GM12878 (cell line): ENCODE data around the gene LGALS8. TPM values are rescaled to one million over a fixed set of nuclear protein-coding genes. Genes with fewer than 3 reads are reported as not detected.

Experiments
- ATAC-seq: fragments of 200-7000 bp; cut with Tn5 transposase; 3 replicates; pipeline ENCODE4 v1.9.1; 2020; ENCODE audit warnings: mild to moderate bottlenecking, moderate library complexity
- BruUV-seq: library from RNA; stranded (reverse); fragments of 400-500 nt; replicated peaks from 2 replicates; lab custom pipeline; 2021; lab: Mats Ljungman, UMichigan
- CTCF ChIA-PET: fragments of 300-600 bp; sonication (Branson Sonifier 250); formaldehyde crosslinking; extraction: SDS; loops from one replicate; lab custom pipeline; 2021; ENCODE audit warnings: inconsistent platforms; lab: Yijun Ruan, JAX
- POLR2A ChIA-PET: fragments of 350-600 bp; formaldehyde crosslinking; extraction: SDS; loops from one replicate; lab custom pipeline; 2021; ENCODE audit warnings: inconsistent platforms; lab: Charles Lee
- RAD21 ChIA-PET: fragments of 300-600 bp; sonication (Branson Sonifier 250); formaldehyde crosslinking; loops from one replicate; lab custom pipeline; 2023; ENCODE audit warnings: antibody characterized with exemption; ENCODE audit not compliant: unreplicated experiment; lab: Charles Lee
- SMC1A ChIA-PET: fragments of 300-600 bp; sonication (Branson Sonifier 250); formaldehyde crosslinking; loops from one replicate; lab custom pipeline; 2023; ENCODE audit not compliant: unreplicated experiment, uncharacterized antibody; lab: Charles Lee
- DNase-seq: peaks from one replicate; pipeline ENCODE4 v3.0.0-alpha.2; 2011; ENCODE audit warnings: low read depth, low spot score
- FAIRE-seq: peaks from 3 replicates; lab custom pipeline; 2011; peaks lifted over from hg19 to GRCh38; lab: Jason Lieb, UNC
- H2AFZ ChIP-seq: 2 replicates; pipeline ENCODE4 v1.6.0; 2011; ENCODE audit warnings: low read depth, low read length, control low read depth; ENCODE audit not compliant: control insufficient read depth
- H3K27ac ChIP-seq: 2 replicates; pipeline ENCODE4 v1.5.1; 2011; ENCODE audit warnings: control low read depth; ENCODE audit not compliant: control insufficient read depth, insufficient read depth
- H3K27me3 ChIP-seq, 2 experiments: replicated peaks in 1 of 2; 2 replicates each; pipeline versions ENCODE4 v1.6.0 to v1.6.1; 2011; ENCODE audit warnings: low read length in 1 of 2; ENCODE audit not compliant: control insufficient read depth in 2 of 2, insufficient read depth in 2 of 2
- H3K36me3 ChIP-seq, 2 experiments: 2 replicates each; pipeline ENCODE4 v1.5.1; 2011; ENCODE audit warnings: low read length in 1 of 2; ENCODE audit not compliant: control insufficient read depth in 2 of 2, insufficient read depth in 2 of 2
- H3K4me1 ChIP-seq: 2 replicates; pipeline ENCODE4 v1.6.1; 2011; ENCODE audit warnings: mild to moderate bottlenecking, low read length, moderate library complexity, mixed read lengths; ENCODE audit not compliant: control insufficient read depth, insufficient read depth
- H3K4me2 ChIP-seq: 2 replicates; pipeline ENCODE4 v1.6.0; 2011; ENCODE audit warnings: control low read depth; ENCODE audit not compliant: control insufficient read depth, insufficient read depth
- H3K4me3 ChIP-seq: fragments of 200-600 bp; sonication (generic); 2 replicates; pipeline ENCODE4 v1.5.1; 2016
- H3K79me2 ChIP-seq: 2 replicates; pipeline ENCODE4 v1.6.0; 2011; ENCODE audit warnings: low read length; ENCODE audit not compliant: control insufficient read depth, insufficient read depth
- H3K9ac ChIP-seq: 2 replicates; pipeline ENCODE4 v1.8.0; 2011; ENCODE audit warnings: low read length, control low read depth, mixed read lengths; ENCODE audit not compliant: control insufficient read depth, insufficient read depth
- H3K9me3 ChIP-seq: replicated peaks from 3 replicates; pipeline ENCODE4 v1.5.1; 2011; ENCODE audit warnings: mild to moderate bottlenecking, low read length; ENCODE audit not compliant: control insufficient read depth, insufficient read depth
- H4K20me1 ChIP-seq: 2 replicates; pipeline ENCODE4 v1.6.0; 2011; ENCODE audit not compliant: control insufficient read depth, insufficient read depth
- CBFB ChIP-seq: IDR thresholded peaks from 2 replicates; pipeline ENCODE4 v1.6.1; 2016; ENCODE audit warnings: antibody characterized with exemption, low read depth
- ELK1 ChIP-seq: IDR thresholded peaks from 2 replicates; pipeline ENCODE4 v1.6.1; 2012; ENCODE audit warnings: low read depth, low read length, improper control_type of control experiment
- EZH2 ChIP-seq: IDR thresholded peaks from 2 replicates; pipeline ENCODE4 v1.6.1; 2012; ENCODE audit warnings: low read depth, mild to moderate bottlenecking, control low read depth, inconsistent platforms, low read length, borderline replicate concordance; ENCODE audit not compliant: control insufficient read depth
- IKZF2 ChIP-seq, 2 experiments: fragments of 450-650 bp; IDR thresholded peaks; 2 replicates each; pipeline ENCODE4 v1.6.1; 2017; ENCODE audit warnings: mild to moderate bottlenecking in 2 of 2, moderate library complexity in 2 of 2
- IRF4 ChIP-seq: IDR thresholded peaks from 2 replicates; pipeline ENCODE4 v1.6.1; 2011; ENCODE audit warnings: low read depth, low read length
- PAX8 ChIP-seq: fragments of 450-650 bp; IDR thresholded peaks from 2 replicates; pipeline ENCODE4 v1.6.1; 2017; ENCODE audit warnings: mild to moderate bottlenecking, moderate library complexity
- RAD51 ChIP-seq: fragments of 450-650 bp; IDR thresholded peaks from 2 replicates; pipeline ENCODE4 v1.6.1; 2016; ENCODE audit warnings: moderate library complexity, mild to moderate bottlenecking, inconsistent platforms
- RFX5 ChIP-seq: IDR thresholded peaks from 2 replicates; pipeline ENCODE4 v1.6.1; 2011; ENCODE audit warnings: low read depth, low read length, improper control_type of control experiment
- SIN3A ChIP-seq: IDR thresholded peaks from 2 replicates; pipeline ENCODE4 v1.6.1; 2012; ENCODE audit warnings: low read depth, low read length, improper control_type of control experiment
- SMAD5 ChIP-seq: IDR thresholded peaks from 2 replicates; pipeline ENCODE4 v1.6.1; 2016; ENCODE audit warnings: antibody characterized with exemption, low read depth
- STAT3 ChIP-seq: IDR thresholded peaks from 2 replicates; pipeline ENCODE4 v1.6.1; 2011; ENCODE audit warnings: low read depth, low read length, improper control_type of control experiment
- TAF1 ChIP-seq: IDR thresholded peaks from 2 replicates; pipeline ENCODE4 v1.6.1; 2011; ENCODE audit warnings: mild to moderate bottlenecking, low read depth, low read length, borderline replicate concordance
- ZNF384 ChIP-seq: IDR thresholded peaks from 2 replicates; pipeline ENCODE4 v1.6.1; 2012; ENCODE audit warnings: low read depth, mild to moderate bottlenecking, low read length, improper control_type of control experiment, borderline replicate concordance
- WGBS: methylation state at CpG from one replicate; pipeline ENCODE4 v1.1.6; 2016; ENCODE audit warnings: low lambda C conversion rate; ENCODE audit not compliant: insufficient replicate concordance, insufficient coverage; ENCODE audit errors: missing lambda C conversion rate; 5-methylcytosine and 5-hydroxymethylcytosine counted together
- in situ Hi-C: fragments of 300-500 bp; cut with MboI; formaldehyde crosslinking; loops from 9 replicates; pipeline ENCODE4 v1.14.3; 2018; ENCODE audit warnings: mixed read lengths
- intact Hi-C: fragments of 100-400 bp; cut with micrococcal nuclease; formaldehyde crosslinking; loops from one replicate; pipeline ENCODE4 v1.14.2; 2022; ENCODE audit not compliant: unreplicated experiment
- polyA plus RNA-seq, 11 experiments: library from polyadenylated mRNA; depleted of rRNA in 4 of 11; unstranded in 6 of 11; stranded (reverse) in 5 of 11; fragments of >200 nt; fragmentation: Nextera tagmentation in 4 of 11; fragmentation: Illumina TruSeq in 1 of 11; extraction: Ambion mirVana in 4 of 11; extraction: Trizol in 1 of 11; gene quantifications; 1 replicate in 1 of 11; 2 replicates in 10 of 11; pipeline versions ENCODE4 v1.2.1 to v1.2.3, GENCODE V29; 2011 to 2016; ENCODE audit warnings: inconsistent platforms in 2 of 11, missing spikeins in 2 of 11, low read depth in 1 of 11
- total RNA-seq, 4 experiments: library from RNA; depleted of rRNA in 3 of 4; stranded (reverse); fragments of >200 nt in 3 of 4; fragmentation: Illumina TruSeq in 1 of 4; extraction: Trizol in 1 of 4; gene quantifications; 2 replicates each; pipeline versions ENCODE4 v1.2.1 to v1.2.3, GENCODE V29; 2013 to 2021
- TF ChIP-seq, protein P1 (sequence below): fragments of 450-650 bp; IDR thresholded peaks from 2 replicates; pipeline ENCODE4 v1.6.1; 2017; ENCODE audit warnings: low read depth, mild to moderate bottlenecking, moderate library complexity
- TF ChIP-seq, protein P2 (sequence below): IDR thresholded peaks from 2 replicates; pipeline ENCODE4 v1.6.1; 2011; ENCODE audit warnings: mild to moderate bottlenecking, low read depth, low read length, moderate library complexity; ENCODE audit not compliant: insufficient replicate concordance
- TF ChIP-seq, protein P3 (sequence below): fragments of 450-650 bp; formaldehyde crosslinking; IDR thresholded peaks from 2 replicates; pipeline ENCODE4 v1.4.0; 2022; ENCODE audit warnings: mild to moderate bottlenecking, moderate library complexity

Gene LGALS8
- total and polyA plus RNA-seq, 10 of the 15 experiments (the other 5 are each of a cell fraction or from before 2014, with no cell fraction given) = 15.4 to 86.5 (median 19.2) TPM

DNA sequence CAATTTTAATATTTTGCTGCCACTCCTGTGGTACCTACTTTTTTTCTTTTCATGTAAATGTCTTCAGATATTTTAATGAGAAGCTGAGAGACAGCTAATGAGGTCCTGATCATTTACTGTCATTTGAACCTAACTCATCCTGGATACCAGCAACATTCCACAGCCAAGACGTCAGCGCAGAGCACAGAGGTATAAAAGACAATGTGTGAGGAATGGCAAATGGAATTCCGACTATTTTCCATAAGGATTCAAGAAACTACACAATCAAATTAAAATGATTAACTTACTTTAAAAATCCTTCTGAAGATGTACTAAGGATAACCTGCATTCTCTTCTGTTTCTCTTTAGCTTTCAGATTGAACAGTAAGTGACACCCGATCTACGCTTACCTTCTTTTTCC is 41.7 kb downstream of the LGALS8 start (continued):
- no peak for TF ChIP-seq RFX5
- no peak for TF ChIP-seq RAD51

DNA sequence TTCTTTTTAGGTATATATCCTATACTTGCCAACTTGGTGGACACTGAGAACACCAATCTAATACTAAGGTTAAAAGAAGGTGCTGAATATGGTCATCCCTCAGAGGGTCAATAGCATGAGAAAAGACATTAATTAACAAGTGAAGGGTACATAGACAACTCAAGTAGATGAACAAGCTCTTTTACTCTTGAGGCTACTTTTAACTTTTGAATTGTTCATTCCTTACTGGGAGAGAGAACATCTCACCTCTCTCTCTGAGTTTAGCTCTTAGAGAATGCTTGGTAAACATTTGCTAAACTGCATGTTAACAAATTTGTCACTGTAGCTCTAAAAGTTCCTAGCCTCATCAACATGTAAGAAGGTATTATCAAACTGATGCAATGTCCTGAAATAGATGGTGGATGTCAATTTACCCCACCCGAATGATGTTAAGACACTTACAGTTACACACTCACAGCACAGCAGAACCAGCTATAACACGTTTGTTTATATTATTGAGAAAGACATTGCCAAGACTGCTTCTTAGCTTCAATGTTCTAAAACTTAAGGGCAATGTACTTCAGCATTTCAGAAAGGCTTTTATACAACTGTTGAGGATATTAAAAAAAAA is 44.6 kb downstream of the LGALS8 start:
- BruUV-seq = no TSS peak
- H2AFZ ChIP-seq = no peak overlapping the region
- no peak overlapping the region for H3K4me2 ChIP-seq
- H3K79me2 ChIP-seq = no peaks in the 10 kb centered on the region
- intact Hi-C loops = no loop called here
- CTCF ChIA-PET = interaction anchor here (0.7 to 1.4 kb wide), 2 partner anchors 9 to 1478 kb away, joined by 3 read pairs; no protein-coding TSS in a partner anchor
- in situ Hi-C loops = no loop called here
- H3K36me3 ChIP-seq = peaks cover 13 to 43% of the 10 kb centered on the region in 2 experiments
- H3K27me3 ChIP-seq = no peaks in the 10 kb centered on the region
- POLR2A ChIA-PET = interaction anchor here (0.7 kb wide), 1 partner anchor 44 kb away, joined by 7 read pairs; no protein-coding TSS in a partner anchor
- DNase-seq (no peak), ATAC-seq (no peak), FAIRE-seq (no peak)
- H4K20me1 ChIP-seq = no peaks in the 10 kb centered on the region
- H3K4me1 ChIP-seq = no peaks in the 10 kb centered on the region
- H3K27ac ChIP-seq = no peak overlapping the region
- no peak overlapping the region for H3K9ac ChIP-seq
- H3K9me3 ChIP-seq = no peaks in the 10 kb centered on the region
- SMC1A ChIA-PET = interaction anchor here (1.3 kb wide), 1 partner anchor 9 kb away, joined by 5 read pairs; no protein-coding TSS in a partner anchor
- RAD21 ChIA-PET = no interaction called here
- 100% methylated on average over 2 of the region's 2 CpGs for WGBS
- no peak overlapping the region for H3K4me3 ChIP-seq
- TF ChIP-seq EZH2 (no peak), SIN3A (no peak), ZNF384 (no peak), PAX8 (no peak), IKZF2 (IDR thresholded peaks at IDR 0.05) (no peak), ELK1 (no peak), CBFB (no peak), SMAD5 (no peak), IRF4 (no peak), TAF1 (no peak), STAT3 (no peak)
- TF ChIP-seq, protein P1, sequence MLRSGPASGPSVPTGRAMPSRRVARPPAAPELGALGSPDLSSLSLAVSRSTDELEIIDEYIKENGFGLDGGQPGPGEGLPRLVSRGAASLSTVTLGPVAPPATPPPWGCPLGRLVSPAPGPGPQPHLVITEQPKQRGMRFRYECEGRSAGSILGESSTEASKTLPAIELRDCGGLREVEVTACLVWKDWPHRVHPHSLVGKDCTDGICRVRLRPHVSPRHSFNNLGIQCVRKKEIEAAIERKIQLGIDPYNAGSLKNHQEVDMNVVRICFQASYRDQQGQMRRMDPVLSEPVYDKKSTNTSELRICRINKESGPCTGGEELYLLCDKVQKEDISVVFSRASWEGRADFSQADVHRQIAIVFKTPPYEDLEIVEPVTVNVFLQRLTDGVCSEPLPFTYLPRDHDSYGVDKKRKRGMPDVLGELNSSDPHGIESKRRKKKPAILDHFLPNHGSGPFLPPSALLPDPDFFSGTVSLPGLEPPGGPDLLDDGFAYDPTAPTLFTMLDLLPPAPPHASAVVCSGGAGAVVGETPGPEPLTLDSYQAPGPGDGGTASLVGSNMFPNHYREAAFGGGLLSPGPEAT = no peak
- TF ChIP-seq, protein P2, sequence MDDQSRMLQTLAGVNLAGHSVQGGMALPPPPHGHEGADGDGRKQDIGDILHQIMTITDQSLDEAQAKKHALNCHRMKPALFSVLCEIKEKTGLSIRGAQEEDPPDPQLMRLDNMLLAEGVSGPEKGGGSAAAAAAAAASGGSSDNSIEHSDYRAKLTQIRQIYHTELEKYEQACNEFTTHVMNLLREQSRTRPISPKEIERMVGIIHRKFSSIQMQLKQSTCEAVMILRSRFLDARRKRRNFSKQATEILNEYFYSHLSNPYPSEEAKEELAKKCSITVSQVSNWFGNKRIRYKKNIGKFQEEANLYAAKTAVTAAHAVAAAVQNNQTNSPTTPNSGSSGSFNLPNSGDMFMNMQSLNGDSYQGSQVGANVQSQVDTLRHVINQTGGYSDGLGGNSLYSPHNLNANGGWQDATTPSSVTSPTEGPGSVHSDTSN = no peak
- TF ChIP-seq, protein P3, sequence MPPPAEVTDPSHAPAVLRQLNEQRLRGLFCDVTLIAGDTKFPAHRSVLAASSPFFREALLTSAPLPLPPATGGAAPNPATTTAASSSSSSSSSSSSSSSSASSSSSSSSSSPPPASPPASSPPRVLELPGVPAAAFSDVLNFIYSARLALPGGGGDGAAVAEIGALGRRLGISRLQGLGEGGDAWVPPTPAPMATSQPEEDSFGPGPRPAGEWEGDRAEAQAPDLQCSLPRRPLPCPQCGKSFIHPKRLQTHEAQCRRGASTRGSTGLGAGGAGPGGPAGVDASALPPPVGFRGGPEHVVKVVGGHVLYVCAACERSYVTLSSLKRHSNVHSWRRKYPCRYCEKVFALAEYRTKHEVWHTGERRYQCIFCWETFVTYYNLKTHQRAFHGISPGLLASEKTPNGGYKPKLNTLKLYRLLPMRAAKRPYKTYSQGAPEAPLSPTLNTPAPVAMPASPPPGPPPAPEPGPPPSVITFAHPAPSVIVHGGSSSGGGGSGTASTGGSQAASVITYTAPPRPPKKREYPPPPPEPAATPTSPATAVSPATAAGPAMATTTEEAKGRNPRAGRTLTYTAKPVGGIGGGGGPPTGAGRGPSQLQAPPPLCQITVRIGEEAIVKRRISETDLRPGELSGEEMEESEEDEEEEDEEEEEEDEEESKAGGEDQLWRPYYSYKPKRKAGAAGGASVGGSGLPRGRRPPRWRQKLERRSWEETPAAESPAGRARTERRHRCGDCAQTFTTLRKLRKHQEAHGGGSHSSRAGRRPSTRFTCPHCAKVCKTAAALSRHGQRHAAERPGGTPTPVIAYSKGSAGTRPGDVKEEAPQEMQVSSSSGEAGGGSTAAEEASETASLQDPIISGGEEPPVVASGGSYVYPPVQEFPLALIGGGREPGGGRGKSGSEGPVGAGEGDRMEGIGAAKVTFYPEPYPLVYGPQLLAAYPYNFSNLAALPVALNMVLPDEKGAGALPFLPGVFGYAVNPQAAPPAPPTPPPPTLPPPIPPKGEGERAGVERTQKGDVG (CRISPR knock-in tag) = no peak
